Stimulated activated CD8-positive, alpha-beta memory T cell treated with anti-CD3 and anti-CD28 coated beads, Interleukin-15, amount 100 ng/mL, for 1 hour (primary cell): ENCODE results near the gene APOM.

Experiments
- DNase-seq: peaks from one replicate; pipeline ENCODE4 v3.0.0-alpha.2; 2020; ENCODE audit warnings: low read depth

The APOM gene

GRCh38 chr6:31658158-31658688, 2.5 kb downstream of the APOM start:
- DNase-seq = no peak

GRCh38 chr6:31658983-31659648, 3.4 kb downstream of the APOM start:
- DNase-seq = no peak

DNA sequence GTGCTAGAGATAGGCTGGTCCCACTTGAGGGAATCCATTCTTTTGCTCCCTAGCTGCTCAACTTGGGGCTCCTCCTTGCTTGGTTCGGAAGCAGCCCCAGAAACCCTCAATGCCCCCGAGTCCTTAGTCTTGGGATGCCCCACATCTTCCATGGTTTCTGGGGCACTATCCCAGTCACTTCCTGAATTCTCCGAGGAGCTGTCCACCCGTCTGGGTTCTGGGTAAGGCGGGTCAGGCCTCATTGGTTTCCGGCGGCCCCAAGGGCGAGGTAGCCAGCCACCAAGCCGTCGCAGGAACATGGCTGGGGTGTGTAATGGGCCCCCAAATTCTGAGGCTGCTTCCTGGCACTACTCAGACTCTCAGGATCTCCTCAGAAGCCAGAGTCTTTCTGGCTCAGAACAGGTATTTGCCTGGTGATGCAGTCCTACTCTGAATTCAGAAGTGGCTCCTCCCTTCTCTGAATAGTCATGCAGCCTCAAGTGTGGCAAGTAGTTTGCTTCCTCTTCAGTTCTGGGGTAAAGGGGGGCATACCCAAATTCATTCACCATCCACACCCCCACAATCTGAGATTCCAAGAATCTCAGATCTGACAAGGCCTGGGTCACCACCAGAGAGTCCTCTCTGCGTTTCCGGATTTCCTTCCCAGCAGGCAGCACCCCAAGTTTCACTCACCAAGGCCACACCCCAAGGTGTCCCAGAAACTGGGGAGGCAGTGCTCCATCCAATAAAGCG, 4.1 kb downstream of the APOM start:
- no peak for DNase-seq

- DNase-seq = peak; percentile 56
Observed at GRCh38 chr6:31660381-31661261, 4.9 kb downstream of the APOM start, which contains the start of gene C6orf47. Gene C6orf47 (minus strand): TSS chr6:31660778. CDS start chr6:31659947, 831 bp downstream.

DNA sequence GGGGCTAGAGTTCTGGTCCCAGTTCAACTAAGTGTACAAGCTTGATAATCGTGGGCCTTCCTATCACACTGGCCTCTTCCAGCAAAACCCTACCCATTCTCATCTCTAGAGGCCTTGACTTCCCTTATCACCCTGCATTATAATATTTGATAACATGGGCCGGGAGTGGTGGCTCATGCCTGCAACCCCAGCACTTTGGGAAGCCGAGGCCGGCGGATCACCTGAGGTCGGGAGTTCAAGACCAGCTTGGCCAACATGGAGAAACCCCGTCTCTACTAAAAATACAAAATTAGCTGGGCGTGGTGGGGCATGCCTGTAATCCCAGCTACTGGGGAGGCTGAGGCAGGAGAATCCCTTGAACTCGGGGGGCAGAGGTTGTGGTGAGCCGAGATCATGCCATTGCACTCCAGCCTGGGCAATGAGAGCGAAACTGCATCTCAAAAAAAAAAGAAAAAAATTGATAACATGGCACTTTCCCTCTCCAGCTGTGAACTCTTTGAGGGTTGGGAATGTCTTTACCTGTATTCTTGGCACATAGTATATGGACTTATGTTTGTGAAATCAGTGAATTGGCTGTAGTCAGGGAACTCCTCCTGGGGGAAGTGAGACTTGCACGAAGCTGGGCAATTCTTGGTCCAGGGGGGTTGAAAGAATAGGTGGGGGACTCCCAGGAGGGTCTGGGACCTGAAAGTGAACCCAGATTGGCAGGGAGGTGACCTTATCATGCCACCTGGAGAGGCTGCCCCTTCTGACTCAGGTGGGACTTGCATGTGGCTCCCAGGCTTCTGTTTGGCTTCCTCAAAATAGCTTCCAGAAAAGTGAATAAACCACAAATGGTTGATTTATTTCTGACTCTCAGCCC, 5.8 kb downstream of the APOM start:
- DNase-seq = no peak

DNA sequence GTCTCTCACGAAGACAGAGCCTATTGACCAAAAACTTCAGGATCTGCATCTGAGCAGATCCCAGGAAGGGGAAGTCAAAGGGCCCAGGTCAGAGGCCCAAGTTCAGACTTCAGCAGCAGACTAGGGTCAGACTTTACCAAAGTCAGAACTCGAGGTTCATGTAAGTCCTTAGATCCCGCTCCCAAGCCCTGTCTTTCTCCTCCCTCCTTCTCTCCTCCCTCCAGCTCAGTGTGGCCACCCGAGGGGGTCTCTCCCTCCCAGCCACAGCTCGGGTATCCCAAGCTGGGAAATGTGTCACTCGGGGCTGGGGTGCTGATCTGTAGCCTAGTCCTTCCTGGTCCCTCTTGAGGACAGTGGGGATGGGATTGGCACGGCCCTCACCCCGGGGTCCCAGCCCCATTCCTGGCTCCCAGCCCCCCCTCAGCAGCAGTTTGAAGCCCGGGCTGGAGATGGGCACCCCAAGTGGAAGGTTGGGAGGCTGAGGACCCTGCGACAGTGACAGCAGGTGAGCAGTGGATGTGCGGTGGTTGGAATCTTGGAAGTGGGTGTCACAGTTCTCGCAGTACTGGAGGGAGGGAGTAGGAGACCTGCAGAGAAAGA, 6.5 kb downstream of the APOM start:
- no peak for DNase-seq

DNA sequence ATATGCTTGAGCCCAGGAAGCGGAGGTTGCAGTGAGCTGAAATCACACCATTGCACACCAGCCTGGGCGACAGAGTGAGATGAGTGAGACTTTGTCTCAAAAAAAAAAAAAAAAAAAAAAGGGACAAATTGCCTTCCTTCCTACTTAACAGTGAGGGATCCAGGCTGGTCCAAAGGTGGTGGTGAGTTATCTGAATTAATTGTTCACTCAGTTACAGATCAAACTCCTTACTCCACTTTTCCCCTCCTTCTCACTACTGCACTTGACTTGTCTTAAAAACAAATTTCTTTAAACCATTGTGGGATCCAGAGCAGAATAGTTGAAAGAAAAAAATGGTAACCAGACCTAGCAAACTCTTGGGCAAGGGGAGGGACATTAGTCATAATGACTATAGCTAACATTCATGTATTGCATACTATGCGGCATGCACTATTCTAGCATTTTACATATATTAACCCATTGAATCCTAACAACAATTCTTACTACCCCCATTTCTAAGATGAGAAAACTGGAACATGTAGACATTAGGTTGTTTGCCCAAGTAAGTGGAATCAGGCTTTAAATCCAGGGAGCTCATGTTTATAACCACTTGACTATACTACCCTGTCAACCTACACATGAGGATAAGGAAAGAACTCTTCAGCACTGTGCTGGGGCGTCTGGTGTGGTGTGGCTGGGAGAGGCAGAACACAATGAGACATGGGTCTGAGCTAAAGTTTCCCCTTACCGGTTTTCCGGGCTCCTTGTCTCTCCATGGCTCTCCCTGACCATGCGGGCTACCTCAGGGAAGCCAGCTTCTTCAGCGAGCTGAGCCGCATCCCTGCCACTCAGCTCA, 7.6 kb downstream of the APOM start:
- no peak for DNase-seq

DNA sequence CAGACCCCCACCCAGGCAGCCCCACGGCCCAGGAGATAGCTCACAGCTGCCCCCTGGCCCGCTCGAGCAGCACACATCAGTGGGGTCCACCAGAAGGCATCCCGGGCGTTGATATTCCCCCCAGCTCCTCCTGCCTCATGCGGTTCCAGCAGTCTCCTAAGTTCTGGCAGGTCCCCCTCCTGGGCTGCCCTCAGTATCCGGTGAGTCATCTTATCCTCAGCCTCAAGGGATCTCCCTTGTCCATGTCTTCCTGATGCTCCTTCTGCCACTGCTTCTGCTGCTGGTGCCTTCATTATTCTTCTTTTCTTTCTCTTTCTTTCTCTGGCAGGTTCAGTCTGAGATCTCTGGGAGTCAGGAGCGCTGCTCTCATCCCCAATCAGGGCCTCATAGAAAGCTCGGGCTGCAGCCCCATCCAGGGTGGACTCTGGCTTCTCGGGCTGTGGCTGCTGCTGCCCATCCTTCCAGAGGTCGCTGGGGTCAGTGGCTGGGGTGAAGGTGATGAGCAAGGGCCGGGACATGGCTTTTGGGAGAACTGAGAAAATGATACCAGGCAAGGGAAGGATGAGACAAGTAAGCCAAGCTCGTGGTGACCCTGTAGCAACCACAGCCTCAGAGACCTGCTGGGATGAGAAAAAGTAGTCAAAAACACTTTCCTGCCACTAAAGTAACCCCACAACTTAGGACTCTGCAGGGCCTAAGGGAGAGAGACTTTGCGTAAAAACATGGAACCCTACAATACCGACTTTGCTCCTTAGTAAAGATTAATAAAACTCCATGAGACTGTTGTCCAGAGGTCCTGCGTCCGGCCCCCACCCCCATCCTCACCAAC, 8.5 kb downstream of the APOM start:
- DNase-seq = no peak

GRCh38 chr6:31664790-31665500, 9.3 kb downstream of the APOM start, which contains the start of gene GPANK1:
Gene GPANK1 (minus strand): TSS chr6:31664997. CDS start chr6:31664478, 519 bp downstream.
- peak; percentile 80 for DNase-seq

DNA sequence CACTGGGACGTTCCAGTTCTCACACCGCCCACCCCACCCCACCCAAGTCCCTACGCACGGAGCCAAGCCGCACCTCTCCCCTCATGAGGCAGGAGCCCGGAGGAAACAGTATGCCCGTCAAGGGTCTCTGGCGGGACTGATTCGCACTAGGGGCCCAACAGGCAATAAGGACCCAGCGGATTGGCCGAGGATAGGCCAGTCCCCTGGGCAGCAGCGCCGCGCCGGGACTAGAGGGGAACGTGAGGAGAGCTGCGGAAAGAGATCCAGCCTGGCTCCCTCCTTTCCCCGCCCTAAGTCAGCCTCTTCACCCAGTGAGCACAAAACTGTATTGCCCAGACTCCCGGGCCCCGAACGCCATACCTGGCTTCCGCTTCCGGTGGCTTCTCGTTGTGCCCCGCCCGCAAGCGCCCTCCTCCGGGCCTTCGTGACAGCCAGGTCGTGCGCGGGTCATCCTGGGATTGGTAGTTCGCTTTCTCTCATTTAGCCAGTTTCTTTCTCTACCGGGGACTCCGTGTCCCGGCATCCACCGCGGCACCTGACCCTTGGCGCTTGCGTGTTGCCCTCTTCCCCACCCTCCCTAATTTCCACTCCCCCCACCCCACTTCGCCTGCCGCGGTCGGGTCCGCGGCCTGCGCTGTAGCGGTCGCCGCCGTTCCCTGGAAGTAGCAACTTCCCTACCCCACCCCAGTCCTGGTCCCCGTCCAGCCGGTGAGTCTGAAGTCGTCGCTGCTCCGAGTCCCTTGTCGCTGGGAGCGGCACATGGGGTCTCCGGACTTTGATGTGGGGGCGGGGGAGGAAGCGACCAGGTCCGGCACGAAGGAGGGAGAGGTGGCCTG, 10.0 kb downstream of the APOM start, which contains the start of gene CSNK2B:
CSNK2B (plus strand) TSS at position 580 of the 836 bp plus-strand sequence. CDS start 752 bp downstream, outside the sequence.
- peak; percentile 95 for DNase-seq

DNA sequence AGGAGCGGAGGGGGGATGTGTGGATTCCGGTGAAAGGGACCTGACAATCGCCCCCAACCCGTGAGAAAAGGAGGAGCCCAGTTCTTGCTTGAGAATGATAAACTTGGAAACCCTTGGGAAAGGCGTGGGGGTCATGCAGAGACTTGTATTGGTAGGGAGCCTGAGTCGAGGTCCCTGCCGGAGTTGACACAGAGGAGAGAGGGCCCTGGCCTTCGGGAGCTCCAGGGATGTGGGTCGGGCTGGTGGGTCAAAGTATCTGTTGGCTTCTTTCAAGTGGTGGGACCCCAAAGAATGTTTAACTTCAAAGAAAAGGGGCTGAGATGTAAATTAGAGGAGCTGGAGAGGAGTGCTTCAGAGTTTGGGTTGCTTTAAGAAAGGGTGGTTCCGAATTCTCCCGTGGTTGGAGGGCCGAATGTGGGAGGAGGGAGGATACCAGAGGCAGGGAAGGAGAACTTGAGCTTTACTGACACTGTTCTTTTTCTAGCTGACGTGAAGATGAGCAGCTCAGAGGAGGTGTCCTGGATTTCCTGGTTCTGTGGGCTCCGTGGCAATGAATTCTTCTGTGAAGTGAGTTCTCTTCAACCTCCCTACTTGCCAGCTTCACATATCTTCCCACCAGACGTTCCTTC, 10.8 kb downstream of the APOM start:
- no peak for DNase-seq

DNA sequence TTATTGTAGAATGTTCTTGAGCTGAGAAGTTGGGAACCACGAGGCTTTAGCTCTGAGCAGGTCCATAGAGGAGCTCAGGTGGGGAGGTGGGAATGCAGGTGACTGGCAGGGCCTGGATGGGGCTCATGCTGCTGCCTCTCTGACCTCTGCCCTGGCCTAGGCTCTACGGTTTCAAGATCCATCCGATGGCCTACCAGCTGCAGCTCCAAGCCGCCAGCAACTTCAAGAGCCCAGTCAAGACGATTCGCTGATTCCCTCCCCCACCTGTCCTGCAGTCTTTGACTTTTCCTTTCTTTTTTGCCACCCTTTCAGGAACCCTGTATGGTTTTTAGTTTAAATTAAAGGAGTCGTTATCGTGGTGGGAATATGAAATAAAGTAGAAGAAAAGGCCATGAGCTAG, 14.0 kb downstream of the APOM start, which contains the start of gene LY6G5B:
LY6G5B (plus strand) TSS at position 301 of the 400 bp plus-strand sequence. CDS start 975 bp downstream, outside the sequence.
- DNase-seq = no peak

- DNase-seq = no peak
Observed at GRCh38 chr6:31676322-31676903, 20.7 kb downstream of the APOM start.

DNA sequence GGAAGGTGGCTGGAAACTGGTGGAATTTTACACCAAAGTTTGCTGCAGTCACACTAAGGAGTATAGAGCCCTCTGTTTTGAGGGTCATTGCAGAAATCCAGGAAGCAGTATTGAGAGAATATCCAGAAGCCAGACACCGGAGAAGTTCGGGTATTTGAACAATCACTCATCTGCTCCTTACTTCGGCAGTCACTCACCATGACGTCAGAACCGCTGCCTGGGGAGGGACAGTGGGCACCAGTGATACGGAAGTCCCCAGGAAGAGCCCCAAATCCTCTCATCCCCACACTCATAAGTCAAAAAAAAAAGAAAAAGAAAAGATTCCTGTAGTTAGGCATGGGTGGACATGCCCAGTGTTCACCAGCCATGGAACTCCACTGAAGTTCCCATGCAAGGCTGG, 21.2 kb downstream of the APOM start:
- no peak for DNase-seq

DNA sequence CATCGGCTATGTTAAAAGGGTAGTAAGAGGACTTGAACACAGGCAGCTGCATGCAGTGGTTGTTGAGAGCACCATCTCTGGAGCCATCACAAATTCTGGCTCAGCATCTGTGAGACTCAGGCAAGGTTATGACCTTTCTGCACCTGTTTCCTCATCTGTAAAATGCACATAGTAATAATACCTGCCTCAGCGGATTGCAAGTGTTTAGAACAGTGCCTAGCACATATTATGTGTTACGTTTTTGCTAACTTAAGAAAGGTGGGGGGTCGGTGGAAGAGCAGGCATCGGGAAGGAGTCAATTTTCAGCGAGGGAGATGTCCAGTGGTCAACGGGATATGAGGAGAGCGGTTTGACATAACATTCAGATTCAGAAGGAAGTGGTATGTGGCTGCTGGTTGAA, 22.3 kb downstream of the APOM start:
- DNase-seq = no peak
